Colonic mucosa (tissue), 4 donors: ENCODE measurements around the gene DEFB129. TPM values are rescaled to one million over a fixed set of nuclear protein-coding genes. Genes with fewer than 3 reads are reported as not detected.
"Not testable (repeated sequence)": the region's sequence is repeated elsewhere in the genome, so short reads cannot be mapped to it uniquely, and the experiment has no call there.

Experiments
- DNase-seq: peaks from one replicate; pipeline ENCODE4 v3.0.0-alpha.2; 2020
- H3K27ac ChIP-seq: fragments of 200-600 bp; one replicate; pipeline ENCODE4 v1.8.0; 2021
- H3K27me3 ChIP-seq: fragments of 200-600 bp; one replicate; pipeline ENCODE4 v1.8.0; 2021
- H3K36me3 ChIP-seq: fragments of 200-600 bp; one replicate; pipeline ENCODE4 v1.8.0; 2021
- H3K4me1 ChIP-seq: fragments of 200-600 bp; one replicate; pipeline ENCODE4 v1.8.0; 2021; ENCODE audit warnings: mild to moderate bottlenecking
- H3K4me3 ChIP-seq: fragments of 200-600 bp; one replicate; pipeline ENCODE4 v1.8.0; 2021
- H3K9ac ChIP-seq, 2 donors: one replicate each; pipeline ENCODE4 v1.7.0; 2013; ENCODE audit warnings: control low read depth in 2 of 2, low read depth in 2 of 2, low read length in 2 of 2
- H3K9me3 ChIP-seq: fragments of 200-600 bp; one replicate; pipeline ENCODE4 v1.8.0; 2021
- intact Hi-C: fragments of 100-400 bp; cut with DNase I; formaldehyde crosslinking; loops from one replicate; pipeline ENCODE4 v1.14.1; 2022
- total RNA-seq, 2 donors: library from RNA; stranded (reverse); fragmentation: NEBNext Ultra II Directional in 1 of 2; extraction: Animal tissue kit (Norgen Biotek cat#: 25700) in 1 of 2; gene quantifications; one replicate each; pipeline ENCODE4 v1.2.1, GENCODE V29; 2021
- TF ChIP-seq, protein P1 (sequence below): fragments of 200-600 bp; IDR thresholded peaks from one replicate; pipeline ENCODE4 v1.8.0; 2022; ENCODE audit warnings: antibody characterized with exemption, mild to moderate bottlenecking
- donor health status: healthy.
- donor health status: DM: no; HTN: no; CAD: no.
- donor health status: DM: no; HTN: no; CAD: no.

DEFB129 gene
- total RNA-seq, 2 donors from 2014 or later = not detected

DNA sequence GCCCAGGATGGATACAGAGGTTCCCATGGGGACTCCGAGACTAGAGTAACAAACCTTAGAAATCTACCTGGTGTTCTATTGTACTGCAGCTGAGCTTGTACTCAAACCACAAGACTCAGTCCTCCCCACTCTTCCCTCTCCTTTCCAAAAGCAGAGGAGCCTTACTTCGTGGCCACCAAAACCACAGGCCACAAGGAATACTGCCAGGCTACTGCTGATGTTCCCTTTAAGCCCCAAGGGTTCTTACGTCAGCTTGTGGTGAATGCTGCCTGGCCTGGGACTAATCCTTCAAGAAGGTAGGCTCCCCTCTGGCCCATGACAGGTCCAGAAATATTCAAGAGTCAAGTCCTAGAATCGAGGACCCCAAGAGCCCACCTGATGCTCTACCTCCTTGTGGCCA lies 27.1 kb upstream of the DEFB129 start:
- H3K9me3 ChIP-seq = no peaks in the 10 kb centered on the region
- no peak overlapping the region for H3K27ac ChIP-seq
- H3K4me3 ChIP-seq = no peak overlapping the region
- H3K4me1 ChIP-seq = no peaks in the 10 kb centered on the region
- no peak for DNase-seq
- intact Hi-C loops = no loop called here
- H3K27me3 ChIP-seq = no peaks in the 10 kb centered on the region
- no peaks in the 10 kb centered on the region for H3K36me3 ChIP-seq
- H3K9ac ChIP-seq = no peak overlapping the region
- TF ChIP-seq, protein P1, sequence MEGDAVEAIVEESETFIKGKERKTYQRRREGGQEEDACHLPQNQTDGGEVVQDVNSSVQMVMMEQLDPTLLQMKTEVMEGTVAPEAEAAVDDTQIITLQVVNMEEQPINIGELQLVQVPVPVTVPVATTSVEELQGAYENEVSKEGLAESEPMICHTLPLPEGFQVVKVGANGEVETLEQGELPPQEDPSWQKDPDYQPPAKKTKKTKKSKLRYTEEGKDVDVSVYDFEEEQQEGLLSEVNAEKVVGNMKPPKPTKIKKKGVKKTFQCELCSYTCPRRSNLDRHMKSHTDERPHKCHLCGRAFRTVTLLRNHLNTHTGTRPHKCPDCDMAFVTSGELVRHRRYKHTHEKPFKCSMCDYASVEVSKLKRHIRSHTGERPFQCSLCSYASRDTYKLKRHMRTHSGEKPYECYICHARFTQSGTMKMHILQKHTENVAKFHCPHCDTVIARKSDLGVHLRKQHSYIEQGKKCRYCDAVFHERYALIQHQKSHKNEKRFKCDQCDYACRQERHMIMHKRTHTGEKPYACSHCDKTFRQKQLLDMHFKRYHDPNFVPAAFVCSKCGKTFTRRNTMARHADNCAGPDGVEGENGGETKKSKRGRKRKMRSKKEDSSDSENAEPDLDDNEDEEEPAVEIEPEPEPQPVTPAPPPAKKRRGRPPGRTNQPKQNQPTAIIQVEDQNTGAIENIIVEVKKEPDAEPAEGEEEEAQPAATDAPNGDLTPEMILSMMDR = no peak

DNA sequence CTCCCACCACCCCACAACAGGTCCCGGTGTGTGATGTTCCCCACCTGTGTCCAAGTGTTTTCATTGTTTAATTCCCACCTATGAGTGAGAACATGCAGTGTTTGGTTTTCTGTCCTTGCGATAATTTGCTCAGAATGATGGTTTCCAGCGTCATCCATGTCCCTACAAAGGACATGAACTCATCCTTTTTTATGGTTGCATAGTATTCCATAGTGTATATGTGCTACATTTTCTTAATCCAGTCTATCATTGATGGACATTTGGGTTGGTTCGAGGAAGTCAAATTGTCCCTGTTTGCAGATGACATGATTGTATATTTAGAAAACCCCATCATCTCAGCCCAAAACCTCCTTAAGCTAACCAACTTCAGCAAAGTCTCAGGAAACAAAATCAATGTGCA lies 23.4 kb upstream of the DEFB129 start:
- H3K4me3 ChIP-seq, H3K36me3 ChIP-seq, DNase-seq, intact Hi-C loops, H3K27me3 ChIP-seq, H3K9me3 ChIP-seq, H3K9ac ChIP-seq, H3K4me1 ChIP-seq, H3K27ac ChIP-seq: not testable (repeated sequence)

DNA sequence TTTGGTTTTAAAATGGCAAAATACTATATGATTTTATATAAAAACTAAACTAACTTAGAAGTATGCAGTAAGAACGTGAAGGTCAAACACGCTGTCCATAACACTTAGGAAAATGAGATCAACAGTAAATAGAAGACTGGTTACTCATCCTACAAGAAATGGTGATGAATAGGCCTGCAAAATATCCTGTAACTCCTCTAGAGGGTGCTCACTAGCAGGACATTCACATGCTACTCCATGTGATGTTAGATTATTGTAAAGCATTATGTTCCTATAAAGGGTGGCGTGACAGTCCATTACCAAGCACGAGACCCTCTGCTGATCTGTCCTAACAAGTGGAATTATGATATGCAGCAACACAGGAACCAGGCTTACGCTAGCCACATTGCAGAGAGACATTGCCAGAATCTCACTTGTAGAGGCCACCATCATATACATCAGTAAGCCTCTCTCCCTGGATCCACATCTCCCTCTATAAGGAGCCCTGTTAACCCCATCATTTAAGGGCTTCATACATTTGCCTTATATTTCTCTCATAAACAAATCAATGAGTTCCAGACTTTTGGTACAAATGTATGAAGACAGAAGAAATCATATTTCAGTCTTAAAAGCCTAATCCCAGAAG lies 18.0 kb upstream of the DEFB129 start:
- TF ChIP-seq, protein P1 = peak; percentile 30
- DNase-seq = no peak
- H3K9ac ChIP-seq = no peak overlapping the region
- intact Hi-C loops = loop anchor here (5.0 kb wide), 1 partner anchor 123 kb away; no protein-coding TSS in a partner anchor
- no peaks in the 10 kb centered on the region for H3K27me3 ChIP-seq
- H3K9me3 ChIP-seq = no peaks in the 10 kb centered on the region
- H3K36me3 ChIP-seq = no peaks in the 10 kb centered on the region
- H3K4me3 ChIP-seq = no peak overlapping the region
- H3K4me1 ChIP-seq = no peaks in the 10 kb centered on the region
- H3K27ac ChIP-seq = no peak overlapping the region

DNA sequence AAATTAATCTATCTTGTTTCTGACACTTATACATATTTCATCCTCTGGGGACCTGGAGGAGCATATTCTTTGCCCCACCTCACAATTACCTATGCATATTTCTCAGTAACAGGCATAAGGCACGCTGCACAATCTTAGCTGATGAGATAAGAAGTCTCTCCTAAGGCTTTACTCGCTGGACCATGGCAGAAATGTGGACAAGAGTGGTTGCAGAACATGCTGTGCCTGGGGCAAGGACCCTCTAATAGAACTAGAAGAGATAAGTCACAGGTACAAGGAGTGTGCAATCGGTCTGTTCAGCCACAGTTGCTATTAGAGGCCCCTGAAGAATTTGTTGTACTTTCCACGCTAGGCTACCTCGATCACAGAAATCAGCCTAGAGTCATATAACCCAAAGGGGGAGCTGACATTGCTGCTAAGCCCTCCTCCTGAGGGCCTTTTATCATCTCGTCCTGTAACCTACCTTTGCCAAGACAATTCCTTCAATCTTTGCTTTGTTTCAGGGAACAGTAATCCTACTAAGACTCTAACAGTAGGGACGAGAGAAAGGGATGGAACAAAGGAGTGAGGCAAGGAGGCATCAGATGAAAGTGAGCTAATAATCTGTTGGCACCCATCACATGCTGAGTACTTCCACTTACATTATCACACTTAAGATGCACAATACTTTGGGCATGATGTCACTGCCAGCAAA lies 16.1 kb upstream of the DEFB129 start:
- H3K27ac ChIP-seq = no peak overlapping the region
- no peak for DNase-seq
- H3K9me3 ChIP-seq = no peaks in the 10 kb centered on the region
- TF ChIP-seq, protein P1 = no peak
- H3K9ac ChIP-seq = no peak overlapping the region
- no peaks in the 10 kb centered on the region for H3K27me3 ChIP-seq
- H3K36me3 ChIP-seq = no peaks in the 10 kb centered on the region
- no peak overlapping the region for H3K4me3 ChIP-seq
- no peaks in the 10 kb centered on the region for H3K4me1 ChIP-seq
- intact Hi-C loops = loop anchor here (10.0 kb wide), 1 partner anchor 64 kb away; no protein-coding TSS in a partner anchor

DNA sequence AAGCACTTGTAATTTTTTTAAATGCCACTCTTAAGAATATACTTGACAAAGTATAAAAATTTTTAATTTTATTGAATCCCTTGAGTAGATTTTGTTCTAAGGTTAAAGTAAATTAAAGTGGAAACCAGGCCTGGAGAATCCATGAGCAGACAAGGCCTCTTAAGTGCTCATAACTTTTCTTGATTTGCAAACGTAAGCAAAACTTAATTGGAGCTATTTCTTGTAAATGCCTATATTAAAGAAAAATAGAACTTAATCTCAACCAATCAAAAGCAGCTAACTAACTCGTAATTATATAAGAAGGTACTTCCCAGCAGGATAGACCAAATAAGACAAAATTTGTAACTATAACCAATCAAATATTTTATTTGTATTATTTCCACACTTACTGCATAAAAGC lies 12.7 kb upstream of the DEFB129 start:
- Histone ChIP-seq H3K4me3 (no peak overlapping the region), H3K36me3 (no peaks in the 10 kb centered on the region), H3K9me3 (no peaks in the 10 kb centered on the region), H3K4me1 (no peaks in the 10 kb centered on the region), H3K9ac (no peak overlapping the region), H3K27me3 (no peaks in the 10 kb centered on the region), H3K27ac (no peak overlapping the region)
- TF ChIP-seq, protein P1 = no peak
- intact Hi-C loops = loop anchor here (10.0 kb wide), 1 partner anchor 60 kb away; no protein-coding TSS in a partner anchor
- no peak for DNase-seq

DNA sequence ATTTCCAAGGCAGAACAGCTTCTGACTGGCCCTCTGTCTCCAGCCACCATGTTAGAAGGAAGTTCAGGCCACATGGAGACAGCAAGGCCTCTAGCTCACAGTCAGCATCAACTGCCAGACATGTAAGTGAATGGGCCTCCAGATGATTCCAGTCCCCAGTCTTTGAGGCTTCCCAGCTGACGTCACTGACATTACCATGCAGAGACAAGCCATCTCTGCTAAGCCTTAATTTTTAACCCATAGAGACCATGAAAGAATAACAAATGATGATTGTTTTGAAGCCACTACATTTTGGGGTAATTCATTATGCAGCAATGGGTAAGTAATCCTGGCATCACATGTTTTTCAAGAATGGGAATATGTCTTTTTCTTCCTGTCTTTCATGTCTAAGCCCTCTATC lies 11.3 kb upstream of the DEFB129 start:
- Histone ChIP-seq H3K36me3 (no peaks in the 10 kb centered on the region), H3K27me3 (no peaks in the 10 kb centered on the region), H3K27ac (no peak overlapping the region), H3K9ac (no peak overlapping the region), H3K4me1 (no peaks in the 10 kb centered on the region), H3K9me3 (no peaks in the 10 kb centered on the region), H3K4me3 (no peak overlapping the region)
- intact Hi-C loops = loop anchor here (10.0 kb wide), 1 partner anchor 59 kb away; no protein-coding TSS in a partner anchor
- TF ChIP-seq, protein P1 = no peak
- no peak for DNase-seq
